IMR-90 (cell line): ENCODE measurements around the gene TRAF7. TPM values are rescaled to one million over a fixed set of nuclear protein-coding genes. Genes with fewer than 3 reads are reported as not detected.

Experiments used
- ATAC-seq: fragments of 200-7000 bp; cut with Tn5 transposase; 2 replicates; pipeline ENCODE4 v1.9.1; 2020; ENCODE audit warnings: low read depth, mild to moderate bottlenecking, moderate library complexity
- BruUV-seq: library from RNA; stranded (reverse); fragments of 400-500 nt; replicated peaks from 2 replicates; lab custom pipeline; 2021; lab: Mats Ljungman, UMichigan
- CTCF ChIA-PET: fragments of 300-600 bp; formaldehyde crosslinking; extraction: SDS; loops from one replicate; lab custom pipeline; 2021; ENCODE audit warnings: antibody characterized with exemption; lab: Yijun Ruan, JAX
- POLR2A ChIA-PET: fragments of 300-600 bp; sonication (Branson Sonifier 250); formaldehyde crosslinking; loops from one replicate; lab custom pipeline; 2022; ENCODE audit warnings: antibody characterized with exemption; ENCODE audit not compliant: unreplicated experiment; lab: Charles Lee
- DNase-seq: peaks from one replicate; pipeline ENCODE4 v3.0.0; 2013
- H2AFZ ChIP-seq: replicated peaks from 2 replicates; pipeline ENCODE3; 2013; ENCODE audit warnings: low read length, mild to moderate bottlenecking; ENCODE audit not compliant: poor library complexity
- H2AK5ac ChIP-seq: 2 replicates; pipeline ENCODE4 v1.6.1; 2013; ENCODE audit warnings: low read depth, low read length, inconsistent platforms
- H2AK9ac ChIP-seq: replicated peaks from 2 replicates; pipeline ENCODE3; 2013; ENCODE audit warnings: mild to moderate bottlenecking, low read depth, low read length, moderate library complexity; ENCODE audit not compliant: poor library complexity
- H2BK120ac ChIP-seq: 2 replicates; pipeline ENCODE4 v1.6.1; 2013; ENCODE audit warnings: low read depth, low read length, inconsistent platforms
- H2BK15ac ChIP-seq: 3 replicates; pipeline ENCODE4 v1.6.1; 2013; ENCODE audit warnings: low read depth, low read length, inconsistent platforms
- H2BK20ac ChIP-seq: 2 replicates; pipeline ENCODE4 v1.6.1; 2013; ENCODE audit warnings: low read depth, mild to moderate bottlenecking, inconsistent platforms, low read length, moderate library complexity
- H2BK5ac ChIP-seq: 2 replicates; pipeline ENCODE4 v1.6.1; 2013; ENCODE audit warnings: mild to moderate bottlenecking, low read depth, low read length, inconsistent platforms; ENCODE audit not compliant: poor library complexity, severe bottlenecking
- H3K14ac ChIP-seq: replicated peaks from 2 replicates; pipeline ENCODE4 v1.6.1; 2013; ENCODE audit warnings: low read depth, low read length, inconsistent platforms
- H3K18ac ChIP-seq: 2 replicates; pipeline ENCODE4 v1.6.1; 2013; ENCODE audit warnings: low read depth, low read length, control low read depth
- H3K23ac ChIP-seq: 2 replicates; pipeline ENCODE4 v1.6.1; 2013; ENCODE audit warnings: low read depth, low read length, inconsistent platforms
- H3K27ac ChIP-seq: 2 replicates; pipeline ENCODE4 v1.5.1; 2013; ENCODE audit warnings: mild to moderate bottlenecking, control low read depth, low read length; ENCODE audit not compliant: insufficient read depth
- H3K27me3 ChIP-seq: 2 replicates; pipeline ENCODE4 v1.6.1; 2013; ENCODE audit warnings: low read length; ENCODE audit not compliant: control insufficient read depth, insufficient read depth
- H3K36me3 ChIP-seq: 2 replicates; pipeline ENCODE4 v1.6.1; 2013; ENCODE audit warnings: low read length, mixed read lengths; ENCODE audit not compliant: control insufficient read depth, insufficient read depth
- H3K4ac ChIP-seq: 2 replicates; pipeline ENCODE4 v1.6.1; 2013; ENCODE audit warnings: low read depth, low read length, inconsistent platforms
- H3K4me1 ChIP-seq: 2 replicates; pipeline ENCODE4 v1.6.1; 2013; ENCODE audit warnings: low read length, mixed read lengths; ENCODE audit not compliant: control insufficient read depth, insufficient read depth
- H3K4me2 ChIP-seq: 2 replicates; pipeline ENCODE4 v1.6.1; 2013; ENCODE audit warnings: low read depth, mild to moderate bottlenecking, control low read depth, low read length, moderate library complexity
- H3K4me3 ChIP-seq: 2 replicates; pipeline ENCODE4 v1.5.1; 2013; ENCODE audit warnings: low read depth, mild to moderate bottlenecking, control low read depth, low read length, moderate library complexity; ENCODE audit not compliant: insufficient read depth
- H3K56ac ChIP-seq: 2 replicates; pipeline ENCODE4 v1.6.1; 2013; ENCODE audit warnings: low read length, inconsistent platforms; ENCODE audit not compliant: insufficient read depth; ENCODE audit errors: extremely low read depth
- H3K79me1 ChIP-seq, 2 experiments: 2 replicates each; pipeline ENCODE4 v1.6.1; 2013; ENCODE audit warnings: low read length in 2 of 2, inconsistent platforms in 1 of 2, low read depth in 1 of 2
- H3K9ac ChIP-seq: 2 replicates; pipeline ENCODE4 v1.6.1; 2013; ENCODE audit warnings: low read depth, low read length, control low read depth
- H3K9me1 ChIP-seq: 2 replicates; pipeline ENCODE4 v1.6.1; 2013; ENCODE audit warnings: low read length, inconsistent platforms; ENCODE audit not compliant: insufficient read depth
- H3K9me3 ChIP-seq: 2 replicates; pipeline ENCODE4 v1.6.1; 2013; ENCODE audit warnings: low read length; ENCODE audit not compliant: control insufficient read depth, insufficient read depth
- H4K20me1 ChIP-seq: 2 replicates; pipeline ENCODE4 v1.6.1; 2013; ENCODE audit warnings: low read length, inconsistent platforms; ENCODE audit not compliant: insufficient read depth
- H4K5ac ChIP-seq: 2 replicates; pipeline ENCODE4 v1.6.1; 2013; ENCODE audit warnings: mild to moderate bottlenecking, low read depth, low read length, control low read depth
- H4K8ac ChIP-seq, 2 experiments: 2 replicates each; pipeline ENCODE4 v1.6.1; 2013; ENCODE audit warnings: low read depth in 2 of 2, low read length in 2 of 2, control low read depth in 1 of 2, inconsistent platforms in 1 of 2
- H4K91ac ChIP-seq: 2 replicates; pipeline ENCODE4 v1.6.1; 2013; ENCODE audit warnings: low read depth, low read length, inconsistent platforms; ENCODE audit not compliant: insufficient read depth
- FOS ChIP-seq: fragments of 150-350 bp; IDR thresholded peaks from 2 replicates; pipeline ENCODE4 v1.6.1; 2016; ENCODE audit warnings: low read depth, low read length
- MAFK ChIP-seq: IDR thresholded peaks from 2 replicates; pipeline ENCODE4 v1.6.1; 2012; ENCODE audit warnings: low read depth, low read length, improper control_type of control experiment
- WGBS, 2 experiments: methylation state at CpG; one replicate each; pipeline versions ENCODE4 v1.1.5 to v1.1.7; 2013; ENCODE audit warnings: missing lambda C conversion rate in 2 of 2; ENCODE audit not compliant: insufficient read length in 1 of 2; ENCODE audit errors: extremely low coverage in 2 of 2; 5-methylcytosine and 5-hydroxymethylcytosine counted together
- dilution Hi-C: fragments of 300-500 bp; cut with HindIII; formaldehyde crosslinking; loops from one replicate; pipeline ENCODE4 v1.14.3; 2018; ENCODE audit warnings: low sequenced_read_pairs; ENCODE audit not compliant: unreplicated experiment
- in situ Hi-C: fragments of 300-500 bp; cut with MboI; formaldehyde crosslinking; loops from 3 replicates; pipeline ENCODE4 v1.14.3; 2019; ENCODE audit warnings: low sequenced_read_pairs, inconsistent platforms, mixed read lengths
- intact Hi-C: fragments of 100-400 bp; cut with micrococcal nuclease; formaldehyde crosslinking; loops from 2 replicates; pipeline ENCODE4 v1.10.0; 2022
- polyA plus RNA-seq, 3 experiments: library from polyadenylated mRNA; depleted of rRNA; stranded (reverse); fragments of >200 nt; gene quantifications; 2 replicates each; pipeline ENCODE4 v1.2.3, GENCODE V29; 2012; ENCODE audit warnings: low replicate concordance in 1 of 3
- total RNA-seq: library from RNA; depleted of rRNA; stranded (reverse); fragments of >200 nt; gene quantifications from 2 replicates; pipeline ENCODE4 v1.2.3, GENCODE V29; 2012
- TF ChIP-seq, protein P1 (sequence below): fragments of 150-350 bp; IDR thresholded peaks from 2 replicates; pipeline ENCODE4 v1.6.1; 2017; ENCODE audit warnings: mild to moderate bottlenecking, antibody characterized with exemption, low read length, low read depth

Gene TRAF7
- total and polyA plus RNA-seq, 2 of the 4 experiments (the other 2 are of a cell fraction): 29.6 to 52.6 TPM

DNA sequence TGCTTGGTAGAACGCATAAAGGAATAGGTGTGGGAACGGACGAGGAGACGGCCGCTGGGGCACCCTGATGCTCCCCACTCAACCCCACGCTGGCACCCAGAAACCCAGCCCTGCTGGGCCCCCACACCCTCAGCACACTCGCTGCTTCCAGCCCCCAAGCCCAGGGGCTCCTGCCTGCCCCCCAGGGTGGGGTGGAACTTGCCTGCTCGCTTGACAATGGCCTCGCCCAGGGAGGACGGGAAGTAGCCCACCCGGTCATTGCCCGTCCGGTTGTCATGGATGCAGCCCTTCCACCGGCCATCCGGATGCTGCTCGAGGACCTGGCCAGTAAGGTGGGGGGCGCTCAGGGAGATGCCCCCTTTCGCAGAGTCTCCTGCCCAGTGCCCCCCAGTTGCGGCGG lies 30.9 kb downstream of the TRAF7 start:
- Histone ChIP-seq H3K36me3 (no peaks in the 10 kb centered on the region), H3K14ac (no peak overlapping the region), H3K56ac (no peak overlapping the region), H2AK9ac (no peak overlapping the region), H3K4me3 (no peak overlapping the region), H3K23ac (no peak overlapping the region), H2BK15ac (no peak overlapping the region), H4K5ac (no peak overlapping the region), H3K4me2 (no peak overlapping the region), H4K91ac (no peak overlapping the region), H2AK5ac (no peak overlapping the region), H3K18ac (no peak overlapping the region), H3K9ac (no peak overlapping the region), H3K4me1 (no peaks in the 10 kb centered on the region), H4K8ac (no peak overlapping the region), H2BK20ac (no peak overlapping the region), H4K20me1 (peaks cover 7% of the 10 kb centered on the region; the same call in 1 of the 2 replicates), H3K79me1 (no peaks in the 10 kb centered on the region), H3K27me3 (no peaks in the 10 kb centered on the region; the same call in 1 of the 2 replicates), H2BK5ac (no peak overlapping the region), H3K9me3 (no peaks in the 10 kb centered on the region), H3K27ac (no peak overlapping the region), H2AFZ (no peak overlapping the region), H3K9me1 (peaks cover 3% of the 10 kb centered on the region; the same call in 1 of the 2 replicates), H3K4ac (no peak overlapping the region), H2BK120ac (no peak overlapping the region)
- CTCF ChIA-PET: no interaction called here
- ATAC-seq (no peak), DNase-seq (no peak)
- no peak for TF ChIP-seq FOS
- TF ChIP-seq MAFK: no peak
- TF ChIP-seq, protein P1, sequence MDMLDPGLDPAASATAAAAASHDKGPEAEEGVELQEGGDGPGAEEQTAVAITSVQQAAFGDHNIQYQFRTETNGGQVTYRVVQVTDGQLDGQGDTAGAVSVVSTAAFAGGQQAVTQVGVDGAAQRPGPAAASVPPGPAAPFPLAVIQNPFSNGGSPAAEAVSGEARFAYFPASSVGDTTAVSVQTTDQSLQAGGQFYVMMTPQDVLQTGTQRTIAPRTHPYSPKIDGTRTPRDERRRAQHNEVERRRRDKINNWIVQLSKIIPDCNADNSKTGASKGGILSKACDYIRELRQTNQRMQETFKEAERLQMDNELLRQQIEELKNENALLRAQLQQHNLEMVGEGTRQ: no peak
- in situ Hi-C loops (no loop called here), intact Hi-C loops (no loop called here), dilution Hi-C loops (no loop called here)
- POLR2A ChIA-PET: no interaction called here
- BruUV-seq: no TSS peak
- WGBS, 2 experiments: 79% methylated on average over 17 of the region's 20 CpGs; no CpG with 5 or more reads in 1 of the 2 experiments
